ENCODE data around the gene TLR2.

GRCh38 chr4:153646978-153647377, 37.1 kb upstream of the TLR2 start:
- TF ChIP-seq POLR2A (IDR thresholded peaks at IDR 0.05; ENCODE audit: low read depth, low read length) (no peak), CTCF (IDR thresholded peaks at IDR 0.05 in 2 of 3, conservative IDR thresholded peaks at IDR 0.05 in 1 of 3; ENCODE audit: control insufficient read depth in 2 of 3, extremely low read depth in 1 of 3, insufficient read depth in 1 of 3, low read depth in 3 of 3, low read length in 3 of 3) (no peak), NR2C1 (IDR thresholded peaks at IDR 0.05) (no peak), CHD4 (IDR thresholded peaks at IDR 0.05) (no peak), GABPA (IDR thresholded peaks at IDR 0.05; ENCODE audit: low read depth) (no peak), EZH2 (IDR thresholded peaks at IDR 0.05; ENCODE audit: borderline replicate concordance, control insufficient read depth, low read depth, low read length) (no peak), POLR2AphosphoS5 (IDR thresholded peaks at IDR 0.05; ENCODE audit: low read length) (no peak), NFIC (IDR thresholded peaks at IDR 0.05; ENCODE audit: low read depth, low read length) (no peak), ZNF274 (IDR thresholded peaks at IDR 0.05; ENCODE audit: insufficient read depth, insufficient read length) (no peak), NFXL1 (IDR thresholded peaks at IDR 0.05; ENCODE audit: borderline replicate concordance) (no peak)

Data from GM12878 (cell line).